H9 (cell line): ENCODE data around the gene DND1. TPM values are rescaled to one million over a fixed set of nuclear protein-coding genes. Genes with fewer than 3 reads are reported as not detected.
"Not testable (repeated sequence)": the region's sequence is repeated elsewhere in the genome, so short reads cannot be mapped to it uniquely, and the experiment has no call there.

Experiments
- DNase-seq: peaks from one replicate; pipeline ENCODE4 v3.0.0-alpha.2; 2017
- H2AFZ ChIP-seq: one replicate; pipeline ENCODE4 v1.6.1; 2013; ENCODE audit warnings: mild to moderate bottlenecking, low read length, control low read depth, moderate library complexity
- H2AK5ac ChIP-seq: 2 replicates; pipeline ENCODE4 v1.6.1; 2013; ENCODE audit warnings: low read length, control low read depth, mixed read lengths; ENCODE audit not compliant: insufficient read length
- H2BK120ac ChIP-seq: one replicate; pipeline ENCODE4 v1.6.1; 2013; ENCODE audit warnings: low read depth, mild to moderate bottlenecking, low read length, control low read depth, inconsistent platforms; ENCODE audit not compliant: poor library complexity, severe bottlenecking
- H2BK12ac ChIP-seq: 2 replicates; pipeline ENCODE4 v1.6.1; 2013; ENCODE audit warnings: low read length, control low read depth, mixed read lengths, low read depth; ENCODE audit not compliant: insufficient read length
- H2BK15ac ChIP-seq: 2 replicates; pipeline ENCODE4 v1.6.1; 2013; ENCODE audit warnings: low read depth, low read length, control low read depth
- H2BK20ac ChIP-seq: one replicate; pipeline ENCODE4 v1.6.1; 2013; ENCODE audit warnings: low read depth, mild to moderate bottlenecking, low read length, control low read depth, inconsistent platforms; ENCODE audit not compliant: poor library complexity, severe bottlenecking
- H2BK5ac ChIP-seq: 2 replicates; pipeline ENCODE4 v1.6.1; 2013; ENCODE audit warnings: low read length, control low read depth, mixed read lengths; ENCODE audit not compliant: insufficient read length
- H3K14ac ChIP-seq: 2 replicates; pipeline ENCODE4 v1.6.1; 2013; ENCODE audit warnings: low read length, control low read depth; ENCODE audit not compliant: insufficient read depth
- H3K18ac ChIP-seq: 2 replicates; pipeline ENCODE4 v1.6.1; 2013; ENCODE audit warnings: low read depth, mild to moderate bottlenecking, mixed read lengths, low read length, control low read depth; ENCODE audit not compliant: insufficient read length
- H3K23ac ChIP-seq: 2 replicates; pipeline ENCODE4 v1.6.1; 2013; ENCODE audit warnings: low read length, control low read depth, mixed read lengths, low read depth; ENCODE audit not compliant: insufficient read length
- H3K23me2 ChIP-seq: 2 replicates; pipeline ENCODE4 v1.6.1; 2013; ENCODE audit warnings: low read depth, mild to moderate bottlenecking, mixed read lengths, low read length, control low read depth; ENCODE audit not compliant: insufficient read length, poor library complexity, severe bottlenecking
- H3K27ac ChIP-seq: 2 replicates; pipeline ENCODE4 v1.5.1; 2013; ENCODE audit warnings: low read length, control low read depth, mixed read lengths, low read depth; ENCODE audit not compliant: insufficient read length
- H3K27me3 ChIP-seq: 2 replicates; pipeline ENCODE4 v1.6.1; 2013; ENCODE audit warnings: low read length, control low read depth, inconsistent platforms; ENCODE audit not compliant: insufficient read depth
- H3K4ac ChIP-seq: 2 replicates; pipeline ENCODE4 v1.6.1; 2013; ENCODE audit warnings: low read depth, mild to moderate bottlenecking, control low read depth, inconsistent platforms, low read length, moderate library complexity
- H3K4me1 ChIP-seq: 2 replicates; pipeline ENCODE4 v1.6.1; 2013; ENCODE audit warnings: low read length, control low read depth, inconsistent platforms; ENCODE audit not compliant: insufficient read depth
- H3K4me2 ChIP-seq: 2 replicates; pipeline ENCODE4 v1.6.1; 2013; ENCODE audit warnings: low read length, control low read depth, mixed read lengths; ENCODE audit not compliant: insufficient read length, insufficient read depth
- H3K56ac ChIP-seq: 2 replicates; pipeline ENCODE4 v1.6.1; 2013; ENCODE audit warnings: low read depth, mild to moderate bottlenecking, mixed read lengths, low read length, control low read depth; ENCODE audit not compliant: insufficient read length
- H3K79me1 ChIP-seq: 2 replicates; pipeline ENCODE4 v1.6.1; 2013; ENCODE audit warnings: low read depth, mild to moderate bottlenecking, moderate library complexity, low read length, control low read depth, inconsistent platforms; ENCODE audit not compliant: insufficient read depth, poor library complexity, severe bottlenecking
- H3K79me2 ChIP-seq: 2 replicates; pipeline ENCODE4 v1.6.1; 2013; ENCODE audit warnings: low read length, control low read depth, inconsistent platforms; ENCODE audit not compliant: insufficient read depth
- H3K9ac ChIP-seq: 2 replicates; pipeline ENCODE4 v1.6.1; 2013; ENCODE audit warnings: low read length, control low read depth, mixed read lengths; ENCODE audit not compliant: insufficient read length; ENCODE audit errors: extremely low read depth
- H3K9me3 ChIP-seq: one replicate; pipeline ENCODE4 v1.6.1; 2013; ENCODE audit warnings: low read depth, low read length, inconsistent platforms; ENCODE audit not compliant: control insufficient read depth
- H3T11ph ChIP-seq: one replicate; pipeline ENCODE4 v1.6.1; 2013; ENCODE audit warnings: mild to moderate bottlenecking, low read length, control low read depth, inconsistent platforms
- H4K20me1 ChIP-seq: one replicate; pipeline ENCODE4 v1.6.1; 2013; ENCODE audit not compliant: control insufficient read depth, insufficient read length, insufficient read depth
- H4K5ac ChIP-seq: 2 replicates; pipeline ENCODE4 v1.6.1; 2013; ENCODE audit warnings: low read depth, mild to moderate bottlenecking, mixed read lengths, low read length, control low read depth; ENCODE audit not compliant: insufficient read length
- H4K8ac ChIP-seq: replicated peaks from 2 replicates; pipeline ENCODE4 v1.6.1; 2013; ENCODE audit warnings: low read length, control low read depth, mixed read lengths, low read depth; ENCODE audit not compliant: insufficient read length
- H4K91ac ChIP-seq: 2 replicates; pipeline ENCODE4 v1.6.1; 2013; ENCODE audit warnings: low read depth, mild to moderate bottlenecking, moderate library complexity, mixed read lengths, low read length, control low read depth; ENCODE audit not compliant: insufficient read length
- H3K27ac Mint-ChIP-seq, 3 experiments: 2 replicates in 2 of 3; 3 replicates in 1 of 3; pipeline ENCODE4 v1.8.0; 2020 to 2021; ENCODE audit warnings: mixed read lengths in 3 of 3, mild to moderate bottlenecking in 1 of 3, moderate library complexity in 1 of 3
- H3K27me3 Mint-ChIP-seq: 2 replicates; pipeline ENCODE4 v1.8.0; 2021; ENCODE audit warnings: low read depth, mild to moderate bottlenecking, moderate library complexity, mixed read lengths
- H3K36me3 Mint-ChIP-seq, 3 experiments: 2 replicates in 2 of 3; 3 replicates in 1 of 3; pipeline ENCODE4 v1.8.0; 2020 to 2021; ENCODE audit warnings: low read depth in 3 of 3, mixed read lengths in 3 of 3; ENCODE audit not compliant: insufficient read depth in 1 of 3
- H3K4me1 Mint-ChIP-seq, 2 experiments: 2 replicates each; pipeline ENCODE4 v1.8.0; 2020; ENCODE audit warnings: mixed read lengths in 2 of 2
- H3K4me3 Mint-ChIP-seq, 2 experiments: 2 replicates in 1 of 2; 3 replicates in 1 of 2; pipeline ENCODE4 v1.8.0; 2020 to 2021; ENCODE audit warnings: mild to moderate bottlenecking in 2 of 2, mixed read lengths in 2 of 2, moderate library complexity in 1 of 2
- H3K9me3 Mint-ChIP-seq, 2 experiments: 2 replicates in 1 of 2; 3 replicates in 1 of 2; pipeline ENCODE4 v1.8.0; 2020; ENCODE audit warnings: mild to moderate bottlenecking in 2 of 2, mixed read lengths in 2 of 2, moderate library complexity in 1 of 2
- total RNA-seq: library from RNA; stranded (reverse); gene quantifications from 2 replicates; pipeline ENCODE4 v1.2.1, GENCODE V29; 2021

DND1 gene
- total RNA-seq, 1 experiment from 2014 or later = 2.4 TPM

- H3K79me2 ChIP-seq, H3K23ac ChIP-seq, H3K4me1 Mint-ChIP-seq, H3K23me2 ChIP-seq, H3K9ac ChIP-seq, H3K27ac ChIP-seq, H2BK120ac ChIP-seq, H3K4me3 Mint-ChIP-seq, H3T11ph ChIP-seq, H3K56ac ChIP-seq, H3K27me3 ChIP-seq, H2BK15ac ChIP-seq, H2AK5ac ChIP-seq, H2AFZ ChIP-seq, H4K5ac ChIP-seq, H4K8ac ChIP-seq, H2BK20ac ChIP-seq, H3K4me2 ChIP-seq, H3K18ac ChIP-seq, H3K14ac ChIP-seq, H4K20me1 ChIP-seq, H3K27ac Mint-ChIP-seq, H4K91ac ChIP-seq, H2BK12ac ChIP-seq, DNase-seq, H3K79me1 ChIP-seq, H2BK5ac ChIP-seq, H3K4me1 ChIP-seq, H3K4ac ChIP-seq: not testable (repeated sequence)
- Mint-ChIP-seq H3K27me3 (peaks cover 28% of the 10 kb centered on the region), H3K36me3 (peaks cover 2 to 12% (median 5%) of the 10 kb centered on the region in 3 experiments; a peak in 6 of 7 replicates), H3K9me3 (peaks cover 65 to 71% of the 10 kb centered on the region in 2 experiments)
- H3K9me3 ChIP-seq = peaks cover 10% of the 10 kb centered on the region
These were observed 50.3 kb downstream of the DND1 start for GRCh38 chr5:140623061-140623460.
